Mesenchymal stem cell (in vitro differentiated cells and primary cell): Measurements from ENCODE around the gene POLR3C.
A peak's percentile ranks its signal among the peaks of the same experiment; 100 is the strongest.

Experiments used
- DNase-seq: peaks from one replicate; pipeline ENCODE4 v3.0.0-alpha.2; 2013
- H2AFZ ChIP-seq: one replicate; pipeline ENCODE4 v1.6.1; 2013; ENCODE audit warnings: low read depth, mild to moderate bottlenecking, control low read depth, inconsistent platforms, low read length, moderate library complexity
- H2AK5ac ChIP-seq: 2 replicates; pipeline ENCODE4 v1.6.1; 2013; ENCODE audit warnings: low read length, moderate library complexity, mild to moderate bottlenecking, inconsistent platforms; ENCODE audit not compliant: severe bottlenecking
- H2BK120ac ChIP-seq: one replicate; pipeline ENCODE4 v1.6.1; 2013; ENCODE audit warnings: low read depth, mild to moderate bottlenecking, inconsistent platforms, low read length, moderate library complexity
- H2BK12ac ChIP-seq, 2 experiments: one replicate each; pipeline ENCODE4 v1.6.1; 2013; ENCODE audit warnings: inconsistent platforms in 2 of 2, low read length in 2 of 2, mild to moderate bottlenecking in 2 of 2, moderate library complexity in 2 of 2, control low read depth in 1 of 2
- H2BK15ac ChIP-seq: one replicate; pipeline ENCODE4 v1.6.1; 2013; ENCODE audit warnings: mild to moderate bottlenecking, low read depth, inconsistent platforms; ENCODE audit not compliant: poor library complexity, severe bottlenecking
- H2BK5ac ChIP-seq: 2 replicates; pipeline ENCODE4 v1.6.1; 2013; ENCODE audit warnings: low read depth, mild to moderate bottlenecking, low read length, control low read depth, inconsistent platforms; ENCODE audit not compliant: poor library complexity, severe bottlenecking
- H3K14ac ChIP-seq, 2 experiments: one replicate each; pipeline ENCODE4 v1.6.1; 2013; ENCODE audit warnings: inconsistent platforms in 2 of 2, low read length in 2 of 2, control low read depth in 1 of 2, mild to moderate bottlenecking in 1 of 2, moderate library complexity in 1 of 2
- H3K18ac ChIP-seq, 2 experiments: one replicate each; pipeline ENCODE4 v1.6.1; 2013; ENCODE audit warnings: inconsistent platforms in 2 of 2, low read length in 2 of 2, control low read depth in 1 of 2, low read depth in 1 of 2, mild to moderate bottlenecking in 1 of 2
- H3K23ac ChIP-seq, 2 experiments: one replicate each; pipeline ENCODE4 v1.6.1; 2013; ENCODE audit warnings: inconsistent platforms in 2 of 2, low read length in 2 of 2, mild to moderate bottlenecking in 2 of 2, moderate library complexity in 2 of 2, control low read depth in 1 of 2
- H3K27ac ChIP-seq: 2 replicates; pipeline ENCODE4 v1.5.1; 2013; ENCODE audit warnings: mild to moderate bottlenecking, moderate library complexity, low read length, control low read depth, inconsistent platforms; ENCODE audit not compliant: poor library complexity, severe bottlenecking
- H3K27me3 ChIP-seq, 2 experiments: 2 replicates each; pipeline versions ENCODE4 v1.6.1 to v1.7.0; 2013; ENCODE audit warnings: low read length in 2 of 2, mild to moderate bottlenecking in 2 of 2, moderate library complexity in 2 of 2, control low read depth in 1 of 2, inconsistent platforms in 1 of 2; ENCODE audit not compliant: control insufficient read depth in 1 of 2, insufficient read depth in 1 of 2
- H3K36me3 ChIP-seq, 2 experiments: 2 replicates each; pipeline versions ENCODE4 v1.6.1 to v1.7.0; 2013; ENCODE audit warnings: low read length in 2 of 2, control low read depth in 1 of 2, inconsistent platforms in 1 of 2, low read depth in 1 of 2, mild to moderate bottlenecking in 1 of 2; ENCODE audit not compliant: insufficient read depth in 2 of 2, control insufficient read depth in 1 of 2
- H3K4ac ChIP-seq, 2 experiments: one replicate each; pipeline ENCODE4 v1.6.1; 2013; ENCODE audit warnings: inconsistent platforms in 2 of 2, low read length in 2 of 2, mild to moderate bottlenecking in 2 of 2, moderate library complexity in 2 of 2, control low read depth in 1 of 2, low read depth in 1 of 2
- H3K4me1 ChIP-seq: 2 replicates; pipeline ENCODE4 v1.6.1; 2013; ENCODE audit warnings: low read depth, low read length, control low read depth; ENCODE audit not compliant: control insufficient read depth, insufficient read depth
- H3K4me2 ChIP-seq: 2 replicates; pipeline ENCODE4 v1.6.1; 2013; ENCODE audit warnings: low read length, mild to moderate bottlenecking, inconsistent platforms; ENCODE audit not compliant: poor library complexity, severe bottlenecking
- H3K4me3 ChIP-seq, 2 experiments: 2 replicates each; pipeline versions ENCODE4 v1.5.1 to v1.7.0; 2013; ENCODE audit warnings: low read length in 2 of 2, mild to moderate bottlenecking in 2 of 2, control low read depth in 1 of 2, low read depth in 1 of 2; ENCODE audit not compliant: insufficient read depth in 1 of 2
- H3K79me1 ChIP-seq: replicated peaks from 2 replicates; pipeline ENCODE4 v1.6.1; 2013; ENCODE audit warnings: mild to moderate bottlenecking, control low read depth, low read length, inconsistent platforms; ENCODE audit not compliant: poor library complexity, severe bottlenecking
- H3K9ac ChIP-seq: 2 replicates; pipeline ENCODE4 v1.7.0; 2013; ENCODE audit warnings: mild to moderate bottlenecking, low read length, moderate library complexity
- H3K9me3 ChIP-seq: 2 replicates; pipeline ENCODE4 v1.7.0; 2013; ENCODE audit warnings: mild to moderate bottlenecking, low read length; ENCODE audit not compliant: control insufficient read depth
- H4K8ac ChIP-seq: one replicate; pipeline ENCODE4 v1.6.1; 2013; ENCODE audit warnings: inconsistent platforms, mild to moderate bottlenecking, low read length, moderate library complexity
- H4K91ac ChIP-seq: one replicate; pipeline ENCODE4 v1.6.1; 2013; ENCODE audit warnings: mild to moderate bottlenecking, low read length, inconsistent platforms
- WGBS: methylation state at CpG from one replicate; pipeline ENCODE4 v1.1.7; 2013; ENCODE audit warnings: mixed read lengths; 5-methylcytosine and 5-hydroxymethylcytosine counted together

POLR3C gene

GRCh38 chr1:145891587-145892485 is 67.8 kb downstream of the POLR3C start:
- Histone ChIP-seq H3K14ac (no peak overlapping the region), H3K4ac (peak overlapping the region; percentile 76 to 89), H3K4me3 (peak overlapping the region in 1 of 2 experiments; percentile 50), H3K27ac (peak overlapping the region; percentile 98), H3K23ac (no peak overlapping the region), H2BK120ac (peak overlapping the region; percentile 69), H2AFZ (no peak overlapping the region), H3K4me1 (peaks cover 21% of the 10 kb centered on the region), H2BK12ac (peak overlapping the region; percentile 14 to 88), H2AK5ac (peak overlapping the region; percentile 93), H3K18ac (peak overlapping the region; percentile 65 to 90), H2BK15ac (peak overlapping the region; percentile 82), H3K9ac (peak overlapping the region; percentile 88), H3K36me3 (peaks cover 11 to 47% of the 10 kb centered on the region in 2 experiments), H2BK5ac (peak overlapping the region; percentile 93), H3K9me3 (no peaks in the 10 kb centered on the region), H3K79me1 (peaks cover 2% of the 10 kb centered on the region), H3K4me2 (peak overlapping the region; percentile 62), H4K91ac (peak overlapping the region; percentile 65), H4K8ac (peak overlapping the region; percentile 81), H3K27me3 (no peaks in the 10 kb centered on the region)
- peak; percentile 99 for DNase-seq
- WGBS = 0% methylated on average over 3 of the region's 6 CpGs

GRCh38 chr1:145892486-145893087 is 68.6 kb downstream of the POLR3C start:
- peak overlapping the region; percentile 88 for H3K9ac ChIP-seq
- peaks cover 17% of the 10 kb centered on the region for H3K4me1 ChIP-seq
- H3K27ac ChIP-seq = peak overlapping the region; percentile 98
- H3K36me3 ChIP-seq = peaks cover 18 to 55% of the 10 kb centered on the region in 2 experiments
- no peaks in the 10 kb centered on the region for H3K27me3 ChIP-seq
- H4K8ac ChIP-seq = peak overlapping the region; percentile 81
- H4K91ac ChIP-seq = peak overlapping the region; percentile 34
- no peak overlapping the region for H3K23ac ChIP-seq
- H2BK15ac ChIP-seq = peak overlapping the region; percentile 60
- no peak overlapping the region for H2AFZ ChIP-seq
- H2BK12ac ChIP-seq = peak overlapping the region; percentile 68 to 76
- H3K4me3 ChIP-seq = peak overlapping the region in 1 of 2 experiments; percentile 50
- H3K9me3 ChIP-seq = no peaks in the 10 kb centered on the region
- peak overlapping the region; percentile 79 to 90 for H3K18ac ChIP-seq
- peak overlapping the region in 1 of 2 experiments; percentile 55 for H3K14ac ChIP-seq
- DNase-seq = peak; percentile 47
- H3K79me1 ChIP-seq = peaks cover 2% of the 10 kb centered on the region
- peak overlapping the region; percentile 65 for H2BK120ac ChIP-seq
- peak overlapping the region; percentile 93 for H2AK5ac ChIP-seq
- 78% methylated on average over 2 of the region's 3 CpGs for WGBS
- peak overlapping the region; percentile 75 to 89 for H3K4ac ChIP-seq
- H2BK5ac ChIP-seq = peak overlapping the region; percentile 93
- H3K4me2 ChIP-seq = peak overlapping the region; percentile 62

GRCh38 chr1:145893306-145894055 is 69.5 kb downstream of the POLR3C start:
- Histone ChIP-seq H3K4me3 (no peak overlapping the region), H3K9me3 (no peaks in the 10 kb centered on the region), H3K36me3 (peaks cover 18 to 60% of the 10 kb centered on the region in 2 experiments), H2BK15ac (peak overlapping the region; percentile 60), H3K4me1 (peaks cover 14% of the 10 kb centered on the region), H3K14ac (no peak overlapping the region), H2BK120ac (no peak overlapping the region), H3K18ac (peak overlapping the region in 1 of 2 experiments; percentile 31), H3K9ac (peak overlapping the region; percentile 88), H3K4me2 (no peak overlapping the region), H2BK12ac (peak overlapping the region; percentile 69 to 87), H4K91ac (peak overlapping the region; percentile 34), H2AFZ (no peak overlapping the region), H2AK5ac (peak overlapping the region; percentile 66), H3K27ac (peak overlapping the region; percentile 98), H3K27me3 (no peaks in the 10 kb centered on the region), H3K79me1 (peaks cover 2% of the 10 kb centered on the region), H4K8ac (peak overlapping the region; percentile 25), H3K4ac (peak overlapping the region; percentile 10 to 42), H2BK5ac (no peak overlapping the region), H3K23ac (no peak overlapping the region)
- no peak for DNase-seq
- WGBS = 100% methylated on average over 7 of the region's 7 CpGs
